ENCODE measurements around the gene OSCP1.

Gene OSCP1

GRCh38 chr1:36382669-36383068, 67.6 kb downstream of the OSCP1 start:
- no peak for DNase-seq (ENCODE audit: low read depth)

DNA sequence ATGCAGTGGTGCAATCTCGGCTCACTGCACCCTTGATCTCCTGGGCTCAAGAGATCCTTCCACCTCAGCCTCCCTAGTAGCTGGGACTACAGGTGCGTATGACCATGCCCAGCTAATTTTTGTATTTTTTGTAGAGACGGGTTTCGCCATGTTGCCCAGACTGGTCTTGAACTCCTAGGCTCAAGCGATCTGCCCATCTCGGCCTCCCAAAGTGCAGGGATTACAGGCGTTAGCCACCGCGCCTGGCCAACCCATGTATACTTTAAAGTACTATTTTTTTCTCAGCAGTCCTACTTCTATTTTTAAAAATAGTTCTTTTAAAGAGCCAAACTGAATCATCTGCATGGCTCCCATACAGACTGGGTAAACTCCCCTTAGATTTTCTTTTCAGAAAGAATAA, 68.0 kb downstream of the OSCP1 start:
- no peak for DNase-seq (ENCODE audit: low read depth)

DNA sequence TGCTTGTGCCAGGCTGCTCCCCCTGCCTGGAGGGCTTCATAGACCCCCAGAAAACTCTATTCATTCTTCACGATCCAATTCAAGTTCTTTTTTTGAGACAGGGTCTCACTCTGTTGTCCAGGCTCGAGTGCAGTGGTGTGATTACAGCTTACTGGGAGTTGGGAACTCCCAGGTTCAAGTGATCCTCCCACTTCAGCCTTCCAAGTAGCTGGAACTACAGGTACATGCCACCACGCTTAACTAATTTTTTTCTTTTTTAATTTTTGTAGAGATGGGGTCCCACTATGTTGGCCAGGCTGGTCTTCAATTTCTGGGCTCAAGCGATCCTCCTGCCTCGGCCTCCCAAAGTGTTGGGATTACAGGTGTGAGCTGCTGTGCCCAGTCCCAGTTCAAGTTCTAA, 68.8 kb downstream of the OSCP1 start:
- no peak for DNase-seq (ENCODE audit: low read depth)

DNA sequence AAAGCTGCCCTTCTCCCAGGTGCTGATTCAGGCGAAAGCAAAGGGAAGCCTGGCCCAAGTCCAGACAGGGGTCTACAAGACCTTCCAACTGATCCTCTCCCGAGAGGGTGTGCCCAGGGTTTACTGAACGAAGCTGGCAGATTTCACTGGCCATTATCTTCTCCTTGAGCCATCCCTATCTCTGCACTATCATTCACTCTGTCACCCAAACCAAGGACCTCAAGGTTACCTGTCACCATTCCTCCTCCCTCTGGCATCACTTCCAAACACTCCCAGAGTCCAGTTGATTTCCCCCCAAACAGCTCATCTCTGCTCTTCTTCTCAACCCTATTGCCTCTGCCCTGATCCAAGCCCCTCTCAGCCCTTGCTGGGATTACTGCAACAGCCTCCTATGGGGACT, 69.5 kb downstream of the OSCP1 start:
- DNase-seq (ENCODE audit: low read depth), result no peak

DNA sequence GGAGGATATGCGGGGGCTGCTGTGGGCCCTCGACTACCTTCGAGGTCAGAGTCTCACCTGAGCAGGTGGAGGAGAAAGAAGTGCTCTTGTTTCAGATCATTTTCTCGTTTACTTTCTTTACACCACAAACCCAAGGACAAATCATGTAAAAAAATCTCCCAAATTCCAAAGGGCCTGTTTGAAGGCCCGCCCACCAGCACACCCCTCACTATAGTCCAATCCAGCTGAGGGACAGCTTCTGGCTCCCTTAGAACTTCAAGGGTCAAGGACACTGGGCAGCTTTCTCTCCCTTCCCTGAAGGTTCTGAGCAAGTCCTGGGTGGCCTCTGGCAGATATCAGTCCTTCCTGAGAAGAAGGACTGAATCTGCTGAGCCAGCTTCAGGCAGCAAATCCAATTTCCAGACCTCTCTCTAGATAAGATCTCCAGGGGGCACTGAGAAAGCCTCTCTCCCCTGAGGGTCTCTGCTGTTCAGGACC, 70.1 kb downstream of the OSCP1 start:
- no peak for DNase-seq (ENCODE audit: low read depth)

DNA sequence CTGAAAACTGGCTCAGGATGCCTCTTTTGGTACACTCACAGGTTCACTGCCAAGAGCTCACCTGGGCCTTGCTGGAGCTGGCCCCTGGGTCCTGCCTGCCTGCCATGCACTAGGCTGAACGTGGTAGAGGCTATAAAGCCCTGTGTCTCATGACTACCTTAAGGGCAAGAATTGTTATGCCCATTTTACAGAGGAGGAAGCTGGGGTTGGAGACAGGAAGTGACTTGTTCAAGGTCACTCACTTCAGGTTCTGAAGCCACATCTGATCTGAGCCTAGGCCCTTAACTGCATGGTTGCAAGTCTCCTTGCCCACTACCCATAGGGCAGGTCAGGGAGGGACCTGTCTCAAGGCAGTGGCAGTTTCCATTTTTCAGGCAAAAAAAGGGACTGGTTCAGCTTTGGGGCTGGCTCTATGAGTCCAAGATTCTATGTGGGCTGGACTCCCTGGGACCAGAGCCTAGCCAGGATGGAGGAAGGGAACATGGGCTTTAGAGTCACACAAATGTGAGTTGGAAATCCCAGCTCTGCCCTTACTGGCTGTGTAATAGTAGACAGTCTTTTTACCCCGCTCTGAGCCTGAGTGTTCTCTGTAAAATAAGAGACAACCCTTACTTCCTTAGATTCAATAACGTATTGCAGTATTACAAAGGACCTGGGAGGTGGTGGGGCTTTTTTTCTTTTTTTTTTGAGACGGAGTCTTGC, 72.3 kb downstream of the OSCP1 start:
- DNase-seq (ENCODE audit: low read depth), result no peak

DNA sequence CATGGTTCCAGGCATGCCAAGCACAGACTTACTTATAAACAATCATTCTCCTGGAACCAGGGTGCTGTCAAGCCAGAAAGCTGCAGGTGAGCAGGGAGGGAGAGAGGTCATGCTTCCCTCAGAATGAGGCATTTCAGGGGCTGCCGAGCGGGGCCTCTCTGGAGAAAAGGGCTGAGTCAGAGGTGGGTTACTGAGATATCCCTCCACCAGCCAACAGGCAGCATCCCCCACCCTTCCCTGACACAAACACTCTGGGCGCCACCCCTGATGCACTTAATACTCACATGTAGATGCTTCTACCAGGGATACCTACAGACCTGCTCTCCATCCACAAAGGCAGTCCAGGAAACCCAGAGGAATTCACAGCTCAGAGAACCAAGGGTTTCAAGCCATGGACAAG, 77.6 kb downstream of the OSCP1 start:
- no peak for DNase-seq (ENCODE audit: low read depth)

- DNase-seq (ENCODE audit: low read depth), result no peak
Measured at GRCh38 chr1:36369061-36369861, 81.0 kb downstream of the OSCP1 start.

Measured in GM04504 (cell line).